ENCODE data around the gene GNAO1. TPM values are rescaled to one million over a fixed set of nuclear protein-coding genes. Genes with fewer than 3 reads are reported as not detected.

Gene GNAO1
- total and polyA plus RNA-seq, 9 donors = 0.72 to 5.6 (median 2.7) TPM

- Histone ChIP-seq H3K36me3 (no peaks in the 10 kb centered on the region), H3K4me1 (ENCODE audit: insufficient read depth) (no peaks in the 10 kb centered on the region), H3K27ac (no peak overlapping the region), H3K27me3 (no peaks in the 10 kb centered on the region), H3K4me3 (no peak overlapping the region), H3K9me3 (no peaks in the 10 kb centered on the region)
- intact Hi-C loops (cut with DNase I) = loop anchor here in 1 of 4 donors (10.0 kb wide), 1 partner anchor 349 kb away; no protein-coding TSS in a partner anchor
- WGBS, 3 donors = 88 to 96% (median 94%) methylated on average over 9 to 13 of the region's 13 CpGs
- no peak for DNase-seq
- no peak for TF ChIP-seq POLR2A (IDR thresholded peaks at IDR 0.05)
- no peak for TF ChIP-seq CTCF (IDR thresholded peaks at IDR 0.05)
- no peak for TF ChIP-seq EP300 (IDR thresholded peaks at IDR 0.05)
Measured at GRCh38 chr16:56345406-56346050, 154.2 kb downstream of the GNAO1 start.

GRCh38 chr16:56346131-56346890 is 155.0 kb downstream of the GNAO1 start:
- Histone ChIP-seq H3K9me3 (no peaks in the 10 kb centered on the region), H3K4me3 (no peak overlapping the region), H3K27ac (no peak overlapping the region), H3K36me3 (no peaks in the 10 kb centered on the region), H3K4me1 (ENCODE audit: insufficient read depth) (no peaks in the 10 kb centered on the region), H3K27me3 (no peaks in the 10 kb centered on the region)
- WGBS, 3 donors = 93 to 96% (median 95%) methylated on average over 15 of the region's 15 CpGs
- DNase-seq = no peak
- TF ChIP-seq EP300 (IDR thresholded peaks at IDR 0.05) = no peak
- TF ChIP-seq POLR2A (IDR thresholded peaks at IDR 0.05) = no peak
- no peak for TF ChIP-seq CTCF (IDR thresholded peaks at IDR 0.05)
- intact Hi-C loops (cut with DNase I) = loop anchor here in 1 of 4 donors (10.0 kb wide), 1 partner anchor 348 kb away; no protein-coding TSS in a partner anchor

GRCh38 chr16:56347166-56347565 is 155.9 kb downstream of the GNAO1 start:
- H3K9me3 ChIP-seq = no peaks in the 10 kb centered on the region
- 79 to 94% (median 87%) methylated on average over 8 of the region's 8 CpGs for WGBS, 3 donors
- no peaks in the 10 kb centered on the region for H3K36me3 ChIP-seq
- H3K27me3 ChIP-seq = no peaks in the 10 kb centered on the region
- no peak for TF ChIP-seq CTCF (IDR thresholded peaks at IDR 0.05)
- TF ChIP-seq POLR2A (IDR thresholded peaks at IDR 0.05) = no peak
- no peak for TF ChIP-seq EP300 (IDR thresholded peaks at IDR 0.05)
- H3K4me1 ChIP-seq (ENCODE audit: insufficient read depth) = no peaks in the 10 kb centered on the region
- no peak for DNase-seq
- H3K27ac ChIP-seq = no peak overlapping the region
- no peak overlapping the region for H3K4me3 ChIP-seq
- intact Hi-C loops (cut with DNase I) = loop anchor here in 1 of 4 donors (10.0 kb wide), 1 partner anchor 348 kb away; no protein-coding TSS in a partner anchor

- no peak overlapping the region for H3K27ac ChIP-seq
- no peak for DNase-seq
- WGBS, 3 donors = 54 to 57% (median 56%) methylated on average over 11 of the region's 11 CpGs
- intact Hi-C loops (cut with DNase I) = loop anchor here in 1 of 4 donors (10.0 kb wide), 1 partner anchor 347 kb away; no protein-coding TSS in a partner anchor
- H3K9me3 ChIP-seq = no peaks in the 10 kb centered on the region
- TF ChIP-seq POLR2A (IDR thresholded peaks at IDR 0.05) (no peak), CTCF (IDR thresholded peaks at IDR 0.05) (no peak), EP300 (IDR thresholded peaks at IDR 0.05) (no peak)
- no peaks in the 10 kb centered on the region for H3K4me1 ChIP-seq (ENCODE audit: insufficient read depth)
- H3K4me3 ChIP-seq = no peak overlapping the region
- no peaks in the 10 kb centered on the region for H3K36me3 ChIP-seq
- H3K27me3 ChIP-seq = no peaks in the 10 kb centered on the region
Measured at GRCh38 chr16:56347670-56348069, 156.4 kb downstream of the GNAO1 start.
